DMS114 treated with DMSO at 0.1 percent for 48 hours (cell line): ENCODE data around the gene YAF2.
"Not testable (repeated sequence)": the region's sequence is repeated elsewhere in the genome, so short reads cannot be mapped to it uniquely, and the experiment has no call there.

Experiments
- DNase-seq: peaks from one replicate; lab custom pipeline; 2025; ENCODE audit not compliant: unreplicated experiment; lab: John Stamatoyannopoulos, UW

Gene YAF2

DNA sequence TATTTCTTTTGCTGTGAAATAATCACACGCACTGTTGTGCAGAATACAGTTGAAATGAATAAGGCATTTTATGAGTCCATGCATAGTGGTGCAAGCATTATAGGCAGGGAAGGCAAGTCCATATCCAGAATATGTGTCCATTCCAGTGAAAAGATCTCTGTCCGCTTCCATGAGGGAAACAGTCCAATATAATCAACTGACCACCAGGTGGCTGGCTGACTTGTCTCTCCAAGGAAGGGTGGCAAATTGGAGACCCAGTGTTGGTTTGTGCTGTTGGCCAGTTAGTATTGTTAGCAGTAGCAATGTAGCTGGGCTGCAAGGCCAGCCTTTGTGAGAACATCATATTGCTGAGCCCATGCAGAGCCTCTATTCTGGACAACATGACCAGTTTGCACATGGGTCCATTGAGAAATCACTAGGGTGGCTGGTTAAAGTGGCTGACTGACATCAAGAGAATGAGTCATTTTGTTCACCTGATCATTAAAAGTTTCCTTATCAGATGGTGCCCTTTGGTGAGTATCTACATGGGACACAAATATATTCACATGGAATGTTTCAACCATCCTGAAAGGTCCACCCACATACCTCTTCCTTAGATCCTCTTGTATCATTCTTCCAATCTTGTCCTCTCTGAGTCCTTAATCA, 17.3 kb upstream of the YAF2 start:
- DNase-seq = no peak

DNA sequence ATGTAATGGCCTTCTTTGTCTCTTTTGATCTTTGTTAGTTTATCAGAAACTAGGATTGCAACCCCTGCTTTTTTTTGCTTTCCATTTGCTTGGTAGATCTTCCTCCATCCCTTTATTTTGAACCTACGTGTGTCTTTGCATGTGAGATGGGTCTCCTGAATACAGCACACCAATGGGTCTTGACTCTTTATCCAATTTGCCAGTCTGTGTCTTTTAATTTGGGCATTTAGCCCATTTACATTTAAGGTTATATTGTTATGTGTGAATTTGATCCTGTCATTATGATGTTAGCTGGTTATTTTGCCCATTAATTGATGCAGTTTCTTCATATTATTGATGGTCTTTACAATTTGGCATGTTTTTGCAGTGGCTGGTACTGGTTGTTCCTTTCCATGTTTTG, 14.6 kb upstream of the YAF2 start:
- not testable (repeated sequence) for DNase-seq

DNA sequence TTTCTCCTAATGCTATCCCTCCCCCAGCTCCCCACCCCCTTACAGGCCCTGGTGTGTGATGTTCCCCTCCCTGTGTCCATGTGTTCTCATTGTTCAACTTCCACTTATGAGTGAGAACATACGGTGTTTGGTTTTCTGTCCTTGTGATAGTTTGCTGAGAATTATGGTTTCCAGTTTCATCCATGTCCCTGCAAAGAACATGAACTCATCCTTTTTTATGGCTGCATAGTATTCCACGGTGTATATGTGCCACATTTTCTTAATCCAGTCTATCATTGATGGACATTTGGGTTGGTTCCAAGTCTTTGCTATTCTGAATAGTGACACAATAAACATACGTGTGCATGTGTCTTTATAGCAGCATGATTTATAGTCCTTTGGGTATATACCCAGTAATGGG, 11.0 kb upstream of the YAF2 start:
- not testable (repeated sequence) for DNase-seq

DNA sequence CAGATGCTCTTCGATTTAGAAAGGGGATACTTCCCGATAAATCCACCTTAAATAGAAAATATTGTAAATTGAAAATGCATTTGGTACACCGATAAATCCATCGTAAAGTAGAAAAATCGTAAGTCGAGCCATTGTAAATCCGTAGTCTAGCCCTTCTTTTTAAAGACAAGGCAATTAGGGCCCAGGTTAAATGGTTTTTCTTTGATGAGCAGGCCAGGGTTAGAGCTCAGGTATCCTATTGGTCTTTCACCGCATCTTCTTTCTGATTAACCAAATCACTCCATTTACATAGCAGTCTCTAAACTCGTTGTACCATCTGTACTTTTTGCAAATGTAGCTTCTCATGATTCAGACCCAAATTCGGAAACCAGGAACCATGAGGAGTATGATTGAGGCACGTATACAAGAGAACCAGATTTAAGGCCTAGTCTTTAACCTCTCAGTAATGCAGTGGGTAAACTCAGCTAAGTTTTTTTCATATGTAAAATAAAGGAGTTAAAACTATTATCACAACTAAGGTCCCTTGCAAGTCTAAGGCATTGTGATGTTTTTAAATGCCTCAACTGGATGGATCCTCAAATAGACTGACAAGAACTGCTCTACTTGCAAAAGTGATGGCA, 2.2 kb upstream of the YAF2 start:
- DNase-seq = no peak

DNA sequence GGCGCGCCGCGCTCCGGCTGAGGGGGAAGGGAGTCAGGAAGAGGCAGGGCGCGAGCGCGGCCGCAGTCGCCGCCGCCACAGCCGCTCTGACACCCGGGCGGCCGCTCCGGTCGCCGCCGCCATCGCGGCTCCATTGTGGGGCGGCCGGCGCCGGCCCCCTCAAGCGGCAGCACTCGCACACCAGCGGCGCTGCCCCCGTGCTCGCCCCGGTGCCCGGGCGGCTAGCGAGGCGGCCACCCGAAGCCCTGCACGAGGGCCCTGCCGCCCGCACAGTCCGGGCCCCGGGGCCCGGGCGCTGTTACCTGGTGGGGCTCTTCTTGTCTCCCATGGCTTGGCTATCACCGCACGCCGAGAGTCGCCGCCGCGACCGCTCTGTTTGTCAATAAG, 202 bp downstream of the YAF2 start:
- DNase-seq = no peak

DNA sequence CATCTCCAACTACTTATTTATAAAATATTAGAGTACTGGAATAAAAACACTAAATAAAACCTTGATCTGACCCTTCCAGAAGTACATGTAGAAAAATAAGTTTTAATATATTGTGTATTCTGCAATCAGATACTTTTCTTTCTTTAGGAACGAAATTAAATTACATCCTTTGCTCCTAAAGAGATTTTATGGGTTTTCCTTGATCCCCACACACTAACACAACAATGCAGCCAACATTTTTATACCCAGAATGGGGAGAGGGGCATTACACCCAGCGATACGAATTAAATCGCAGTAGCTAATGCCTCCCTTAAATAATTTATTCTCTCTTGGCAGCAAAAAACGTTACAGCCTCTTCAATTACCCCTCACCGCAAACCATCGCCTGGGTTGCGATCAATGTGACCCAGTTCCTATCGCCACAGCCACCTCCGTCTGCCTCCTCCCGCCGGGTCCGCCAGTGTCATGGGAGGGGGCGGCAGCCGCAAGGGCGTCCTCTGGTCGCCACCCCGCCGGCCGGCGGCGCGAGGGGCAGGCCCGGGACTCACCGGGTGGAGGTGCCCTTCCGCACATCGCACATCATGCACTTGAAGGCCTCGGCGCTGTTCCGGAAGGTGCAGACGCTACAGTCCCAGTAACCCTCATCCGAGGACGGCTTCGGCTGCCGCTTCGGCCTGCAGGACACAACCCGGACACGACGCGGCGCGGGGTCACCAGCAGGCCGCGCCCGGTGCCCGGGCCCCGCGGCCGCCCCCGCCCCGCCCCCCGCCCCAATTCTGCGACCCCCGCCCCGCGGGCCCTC, 796 bp downstream of the YAF2 start:
- DNase-seq = peak; percentile 62

DNA sequence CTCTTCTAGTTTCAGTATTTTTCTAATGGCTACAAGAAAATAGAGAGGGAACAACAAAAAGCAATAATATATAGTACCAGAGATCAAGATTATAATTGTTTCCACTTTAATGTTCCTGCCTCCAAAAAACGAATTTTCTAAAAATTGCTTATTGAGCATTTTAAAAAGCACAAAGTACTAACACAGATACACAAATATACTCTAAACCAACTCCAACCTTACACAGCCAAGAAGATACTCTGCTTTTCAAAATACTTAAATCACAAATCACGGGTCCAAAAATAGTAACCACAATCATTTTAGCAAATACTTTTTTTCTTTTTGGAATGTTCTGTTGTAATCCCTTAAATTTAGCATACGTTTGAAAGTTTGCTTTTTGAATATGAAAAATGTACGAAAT, 2.0 kb downstream of the YAF2 start:
- DNase-seq = no peak

DNA sequence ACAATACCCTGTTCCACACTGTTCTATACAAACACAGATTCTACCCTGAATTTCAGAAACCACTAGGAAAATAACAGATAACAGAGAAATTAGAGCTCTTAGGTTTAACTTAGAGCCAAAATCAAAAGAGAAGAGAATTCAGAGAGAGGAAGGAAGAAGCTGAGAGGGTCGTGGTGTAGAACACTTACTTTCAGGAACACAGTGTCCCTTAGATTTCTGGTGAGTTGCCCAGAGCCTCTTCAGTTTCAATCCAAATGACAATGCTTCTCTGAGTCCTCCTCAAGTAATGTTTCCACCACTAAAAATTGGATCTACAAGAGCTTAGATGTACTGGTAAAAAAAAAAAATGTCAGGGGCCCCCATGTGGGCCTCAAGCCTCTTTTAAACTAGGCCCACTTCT, 2.6 kb downstream of the YAF2 start:
- no peak for DNase-seq

DNA sequence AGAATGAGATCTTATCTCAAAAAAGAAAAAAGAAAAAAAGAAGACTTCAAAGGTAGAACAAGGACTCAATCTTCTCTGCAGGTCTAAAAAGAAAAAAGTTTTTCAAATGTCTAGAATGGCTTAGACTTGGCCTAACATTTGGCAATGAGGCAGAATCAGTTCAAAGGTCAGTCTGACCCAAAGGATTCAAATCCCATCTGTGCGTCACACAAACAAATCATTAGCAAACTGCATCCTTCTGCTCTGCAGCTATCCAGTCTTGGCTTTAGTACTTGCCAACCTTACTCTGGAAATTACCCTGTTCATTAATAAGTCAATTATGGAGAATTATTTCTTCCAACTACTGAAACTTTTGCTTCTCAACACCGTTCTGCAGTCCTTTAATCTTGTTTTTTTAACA, 3.1 kb downstream of the YAF2 start:
- DNase-seq = no peak

DNA sequence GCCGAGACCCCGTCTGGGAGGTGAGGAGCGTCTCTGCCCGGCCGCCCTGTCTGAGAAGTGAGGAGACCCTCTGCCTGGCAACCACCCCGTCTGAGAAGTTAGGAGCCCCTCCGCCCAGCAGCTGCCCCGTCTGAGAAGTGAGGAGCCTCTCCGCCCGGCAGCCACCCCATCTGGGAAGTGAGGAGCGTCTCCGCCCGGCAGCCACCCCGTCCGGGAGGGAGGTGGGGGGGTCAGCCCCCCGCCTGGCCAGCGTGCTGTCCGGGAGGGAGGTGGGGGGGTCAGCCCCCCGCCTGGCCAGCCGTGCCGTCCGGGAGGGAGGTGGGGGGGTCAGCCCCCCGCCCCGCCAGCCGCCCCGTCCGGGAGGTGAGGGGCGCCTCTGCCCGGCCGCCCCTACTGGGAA, 10.5 kb downstream of the YAF2 start:
- DNase-seq = not testable (repeated sequence)

DNA sequence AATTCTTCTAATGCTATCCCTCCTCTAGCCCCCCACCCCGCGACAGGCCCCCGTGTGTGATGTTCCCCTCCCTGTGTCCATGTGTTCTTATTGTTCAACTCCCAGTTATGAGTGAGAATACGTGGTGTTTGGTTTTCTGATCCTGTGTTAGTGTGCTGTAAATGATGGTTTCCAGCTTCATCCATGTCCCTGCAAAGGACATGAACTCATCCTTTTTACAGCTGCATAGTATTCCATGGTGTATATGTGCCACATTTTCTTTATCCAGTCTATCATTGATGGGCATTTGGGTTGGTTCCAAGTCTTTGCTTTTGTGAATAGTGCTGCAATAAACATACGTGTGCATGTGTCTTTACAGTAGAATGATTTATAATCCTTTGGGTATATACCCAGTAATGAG, 13.5 kb downstream of the YAF2 start:
- not testable (repeated sequence) for DNase-seq

DNA sequence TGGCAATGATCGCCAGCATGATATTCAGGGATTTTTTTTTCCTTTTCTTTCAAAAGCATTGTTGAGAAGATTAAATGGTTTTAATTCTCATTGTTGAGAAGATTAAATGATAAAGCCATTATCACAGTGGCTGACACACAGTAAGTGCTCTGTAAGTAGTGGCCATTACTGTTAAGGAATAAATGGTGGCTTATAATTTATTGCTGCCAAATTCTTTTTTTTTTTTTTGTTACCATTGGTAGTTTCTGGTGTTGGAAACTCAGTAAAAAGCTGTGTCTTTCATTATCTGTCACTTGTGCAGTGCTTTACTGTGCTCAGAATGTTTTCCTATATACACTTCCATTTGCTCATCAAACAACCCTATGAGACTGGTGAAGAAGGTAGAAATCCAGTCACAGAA, 15.3 kb downstream of the YAF2 start:
- no peak for DNase-seq

DNA sequence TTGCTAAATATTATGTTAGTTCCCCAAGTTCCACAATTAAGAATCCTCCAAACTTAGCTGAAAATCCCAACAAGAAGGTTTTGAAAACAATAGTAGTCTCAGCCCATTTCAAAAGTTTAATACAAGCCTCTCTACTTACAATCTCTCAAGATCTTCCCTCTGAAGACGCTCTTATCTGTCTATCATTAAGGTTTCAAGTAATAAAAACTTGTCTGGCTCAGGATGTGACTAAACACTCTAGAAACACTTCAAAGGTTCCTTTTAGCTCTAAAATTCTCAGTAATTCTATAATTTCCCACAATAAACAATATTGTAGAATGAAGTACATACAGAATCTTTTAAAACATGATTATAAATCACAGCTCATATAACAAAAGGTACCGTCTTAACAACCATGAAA, 16.3 kb downstream of the YAF2 start:
- no peak for DNase-seq

DNA sequence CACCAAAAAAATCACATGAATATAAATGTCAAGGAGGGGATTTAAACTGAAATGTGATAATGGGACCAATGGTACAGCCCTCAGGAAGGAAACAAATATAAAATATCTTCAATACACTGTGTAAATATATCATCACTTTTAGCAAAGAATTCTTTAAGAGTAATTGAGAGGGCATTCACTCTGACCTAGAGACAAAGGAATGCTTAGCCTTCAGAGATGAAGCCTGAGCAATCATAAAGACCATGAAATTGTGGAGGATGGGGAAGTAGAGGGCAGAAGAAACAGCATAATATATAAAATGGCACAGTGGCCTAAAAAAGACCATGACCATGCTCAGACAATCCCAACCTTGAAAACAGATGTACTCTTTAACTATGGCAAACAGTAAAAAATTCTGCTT, 20.4 kb downstream of the YAF2 start:
- no peak for DNase-seq

DNA sequence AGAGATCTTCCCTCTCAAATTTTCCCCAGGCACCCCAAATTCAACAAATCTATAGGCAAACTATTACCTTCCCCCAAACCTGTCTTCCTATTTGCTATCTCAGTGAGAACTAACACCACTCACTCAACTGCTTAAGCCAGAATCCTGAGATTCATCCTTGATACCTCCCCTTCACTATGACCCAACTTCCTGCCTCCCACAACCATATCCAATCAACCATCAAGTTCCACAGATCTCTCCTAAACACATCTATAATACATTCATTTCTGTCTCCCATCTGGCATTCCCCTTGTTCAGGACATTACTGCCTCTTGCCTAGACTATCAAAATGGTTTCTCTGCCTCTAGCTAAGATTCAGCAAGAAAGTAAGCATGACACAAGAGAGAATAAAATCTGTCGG, 21.3 kb downstream of the YAF2 start:
- no peak for DNase-seq

DNA sequence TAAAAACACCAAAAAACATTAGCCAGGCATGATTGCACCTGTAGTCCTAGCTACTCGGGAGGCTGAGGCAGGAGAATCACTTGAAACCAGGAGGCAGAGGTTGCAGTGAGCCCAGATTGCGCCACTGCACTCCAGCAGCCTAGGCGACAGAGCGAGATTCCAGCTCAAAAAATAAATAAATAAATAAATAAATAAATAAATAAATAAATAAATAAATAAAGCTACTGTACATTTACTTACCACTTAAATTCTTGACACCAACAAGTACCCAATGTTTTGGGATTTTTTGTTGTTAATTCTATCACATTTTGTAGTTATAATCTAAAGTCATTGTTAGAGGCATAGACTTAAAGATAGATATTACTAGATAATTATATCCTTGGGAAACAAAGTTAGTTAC, 22.3 kb downstream of the YAF2 start:
- not testable (repeated sequence) for DNase-seq

DNA sequence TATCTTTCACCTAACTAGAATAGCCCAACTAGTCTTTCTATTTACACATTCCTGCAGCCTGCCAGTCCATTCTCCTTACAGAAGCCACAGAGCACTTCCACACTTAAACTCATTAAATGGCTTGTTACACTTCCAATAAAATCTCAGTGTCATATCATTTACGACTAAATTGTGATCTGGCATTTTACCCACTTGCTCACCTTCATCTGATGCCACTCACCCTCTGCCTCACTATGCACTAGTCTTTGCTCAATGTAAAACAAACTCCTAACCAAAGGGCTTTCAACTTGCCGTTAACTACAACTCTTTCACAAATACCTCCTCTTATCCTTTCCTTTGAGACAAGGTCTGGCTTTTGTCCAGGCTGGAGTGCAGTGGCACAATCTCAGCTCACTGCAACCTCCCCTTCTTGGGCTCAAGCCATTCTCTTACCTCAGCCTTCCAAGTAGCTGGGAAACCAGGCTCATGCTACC, 24.1 kb downstream of the YAF2 start:
- DNase-seq = no peak

DNA sequence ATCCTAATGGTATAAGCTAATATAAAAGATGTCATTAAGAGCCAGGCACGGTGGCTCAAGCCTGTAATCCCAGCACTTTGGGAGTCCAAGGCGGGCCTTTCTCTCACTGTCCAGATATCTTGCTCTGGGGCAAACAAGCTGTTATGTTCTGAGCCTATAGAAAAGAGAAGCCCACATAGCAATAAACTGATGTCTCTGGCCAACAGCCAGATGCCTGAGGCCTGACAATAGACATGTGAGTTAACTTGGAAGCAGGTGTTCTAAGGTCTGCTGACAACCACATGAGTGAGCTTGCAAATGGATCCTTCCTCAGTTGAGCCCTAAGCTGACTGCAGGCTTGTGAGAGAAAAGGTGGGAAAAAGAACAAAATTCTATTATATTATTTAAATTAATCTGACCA, 25.0 kb downstream of the YAF2 start:
- DNase-seq = no peak

DNA sequence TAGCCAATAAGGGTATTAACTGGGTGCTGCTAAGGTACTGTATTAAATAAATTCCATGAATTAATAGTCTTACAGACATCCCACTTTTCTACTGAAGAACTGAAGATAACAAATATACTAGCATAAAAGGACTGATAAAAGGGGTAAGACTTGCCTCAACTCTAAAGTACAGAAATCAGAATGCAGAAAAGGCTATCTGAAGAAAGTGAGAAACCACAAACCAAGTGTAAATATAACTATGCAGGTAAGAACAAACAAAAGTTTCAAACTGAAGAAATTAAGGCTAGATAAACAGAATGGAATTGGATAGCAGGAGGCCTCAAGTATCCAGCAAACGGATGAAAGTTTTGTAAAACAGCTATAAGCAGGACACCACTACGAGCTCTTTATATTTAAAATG, 29.5 kb downstream of the YAF2 start:
- no peak for DNase-seq

DNA sequence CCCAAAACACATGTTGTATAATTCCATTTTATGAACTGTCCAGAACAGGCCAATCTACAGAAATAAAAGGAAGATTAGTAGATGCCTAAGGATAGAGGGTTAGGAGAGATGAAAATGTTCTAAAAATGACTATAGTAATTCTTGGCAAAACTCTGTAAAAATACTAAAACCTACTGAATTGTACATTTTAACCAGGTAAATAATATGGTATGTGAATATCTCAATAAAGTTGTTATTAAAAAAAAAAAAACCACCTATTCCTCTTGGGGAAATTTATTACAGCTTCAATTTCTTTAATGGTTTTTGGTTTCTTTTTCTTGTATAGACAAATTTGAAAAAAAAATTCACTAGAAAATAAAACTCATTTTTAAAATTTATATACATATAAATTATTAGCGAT, 33.2 kb downstream of the YAF2 start:
- DNase-seq = no peak

DNA sequence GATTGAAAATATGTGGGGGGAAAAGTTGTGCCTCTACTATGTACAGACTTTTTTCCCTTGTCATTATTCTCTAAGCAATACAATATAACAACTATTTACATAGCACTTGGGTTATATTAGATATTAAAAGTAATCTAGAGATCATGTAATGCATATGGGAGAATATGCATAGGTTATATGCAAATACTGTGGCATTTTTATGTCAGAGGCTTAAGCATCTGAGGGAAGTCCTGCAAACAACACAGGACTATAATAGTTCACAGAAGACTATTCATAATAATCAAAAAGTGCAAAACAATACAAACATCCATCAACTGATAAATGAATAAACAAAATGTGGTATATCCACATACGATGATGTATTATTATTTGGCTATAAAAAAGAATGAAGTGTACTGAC, 33.7 kb downstream of the YAF2 start:
- DNase-seq = no peak

DNA sequence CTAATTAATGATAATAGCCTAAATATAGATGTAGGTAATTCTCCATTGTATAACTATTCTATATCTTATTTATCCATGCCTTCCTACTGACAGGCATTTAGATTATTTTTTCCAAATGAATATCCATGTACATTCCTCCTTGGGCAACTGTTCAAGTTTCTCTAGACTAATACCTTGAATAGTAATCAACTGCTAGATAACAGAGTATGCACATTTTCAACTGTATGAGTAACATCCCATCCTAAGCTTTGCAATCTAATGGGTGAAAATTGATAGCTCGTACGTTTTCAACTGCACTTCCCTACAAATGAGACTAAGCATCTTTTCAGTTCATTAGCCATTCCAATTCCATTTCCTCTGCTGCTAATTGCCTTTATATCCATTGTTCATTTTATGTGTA, 37.0 kb downstream of the YAF2 start:
- DNase-seq = no peak
